Fibroblast of pulmonary artery (primary cell): ENCODE measurements around the gene SPG21.

Experiments used
- DNase-seq: peaks from one replicate; pipeline ENCODE4 v3.0.0-alpha.2; 2010; ENCODE audit warnings: low read depth
- H3K4me3 ChIP-seq: replicated peaks from 2 replicates; pipeline ENCODE4 v1.5.1; 2011; ENCODE audit warnings: low read depth, mild to moderate bottlenecking, control low read depth, low read length, moderate library complexity
- CTCF ChIP-seq: IDR thresholded peaks from 2 replicates; pipeline ENCODE4 v1.5.1; 2011; ENCODE audit warnings: mild to moderate bottlenecking, control low read depth, low read length, inconsistent platforms; ENCODE audit errors: missing control alignments

SPG21 gene

DNA sequence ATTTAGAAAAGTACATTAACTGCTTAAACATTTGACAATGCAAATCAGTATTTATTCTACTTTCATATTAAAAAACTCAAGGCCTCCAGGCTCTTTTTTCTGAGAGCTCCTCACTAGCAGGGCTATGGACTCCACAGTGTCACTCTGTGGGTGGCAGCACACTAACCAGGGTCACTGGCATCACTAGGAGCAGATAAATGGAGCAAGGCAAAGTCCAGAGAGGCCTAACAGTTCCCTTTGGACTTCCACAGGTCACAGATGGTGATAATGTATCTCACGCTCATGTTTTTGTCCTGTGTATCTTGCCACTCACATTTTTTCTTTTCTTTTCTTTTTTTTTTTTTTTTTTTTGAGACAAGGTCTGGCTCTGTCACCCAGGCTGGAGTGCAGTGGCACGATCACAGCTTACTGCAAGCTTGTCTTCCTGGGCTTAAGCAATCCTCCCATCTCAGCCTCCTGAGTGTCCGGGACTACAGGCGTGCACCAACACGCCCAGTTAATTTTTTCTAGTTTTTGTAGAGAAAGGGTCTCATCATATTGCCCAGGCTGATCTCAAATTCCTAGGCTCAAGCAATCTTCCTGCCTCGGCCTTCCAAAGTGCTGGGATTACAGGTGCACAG is 7.8 kb downstream of the SPG21 start:
- TF ChIP-seq CTCF = no peak
- no peak for DNase-seq
- H3K4me3 ChIP-seq = no peak overlapping the region

GRCh38 chr15:64979252-64979710 is 10.4 kb downstream of the SPG21 start:
- no peak for TF ChIP-seq CTCF
- no peak overlapping the region for H3K4me3 ChIP-seq
- DNase-seq = no peak

DNA sequence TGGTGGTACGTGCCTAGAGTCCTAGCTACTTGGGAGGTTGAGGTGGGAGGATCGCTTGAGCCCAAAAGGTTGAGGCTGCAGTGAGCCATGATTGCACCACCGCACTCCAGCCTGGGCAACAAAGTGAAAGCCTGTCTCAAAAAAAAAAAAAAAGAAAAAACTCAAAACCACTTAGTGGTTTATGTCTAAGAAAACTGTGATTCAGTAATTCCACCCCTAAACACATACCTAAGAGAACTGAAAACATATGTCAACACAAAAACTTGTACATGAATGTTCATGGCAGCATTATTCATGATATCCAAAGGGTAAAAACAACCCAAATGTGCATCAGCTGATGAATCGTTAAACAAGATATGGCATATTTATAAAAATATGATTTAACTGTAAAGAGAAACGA is 14.3 kb downstream of the SPG21 start:
- TF ChIP-seq CTCF = no peak

GRCh38 chr15:64970698-64971097 is 19.0 kb downstream of the SPG21 start:
- H3K4me3 ChIP-seq = no peak overlapping the region
- no peak for DNase-seq
- TF ChIP-seq CTCF = no peak

More for the DNA sequence above, 14.3 kb downstream of the SPG21 start:
- H3K4me3 ChIP-seq = no peak overlapping the region
- DNase-seq = no peak

DNA sequence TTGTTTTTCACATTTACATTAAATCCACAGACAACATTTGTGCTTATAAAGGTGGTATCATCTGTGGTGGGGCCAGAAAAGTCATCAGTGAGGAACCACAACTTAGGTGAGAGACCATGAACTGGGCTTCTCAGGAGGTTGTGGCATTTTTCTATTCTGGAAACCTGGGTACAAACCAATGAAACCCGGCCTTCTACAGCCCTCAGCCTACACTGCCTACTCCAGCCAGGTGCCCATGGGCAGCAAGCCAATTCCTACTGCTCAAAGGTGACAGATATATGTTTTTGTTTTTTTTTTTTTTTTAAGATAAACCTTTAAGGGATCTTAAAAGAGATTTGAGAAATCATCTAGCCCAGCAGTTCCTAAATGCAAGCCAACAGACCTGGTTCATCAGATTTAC is 20.3 kb downstream of the SPG21 start:
- no peak for TF ChIP-seq CTCF
- no peak for DNase-seq
- no peak overlapping the region for H3K4me3 ChIP-seq

GRCh38 chr15:64961013-64961412 is 28.7 kb downstream of the SPG21 start:
- TF ChIP-seq CTCF = no peak
- no peak for DNase-seq
- no peak overlapping the region for H3K4me3 ChIP-seq

- no peak for TF ChIP-seq CTCF
- H3K4me3 ChIP-seq = no peak overlapping the region
- DNase-seq = no peak
Measured at GRCh38 chr15:64960153-64960552, 29.6 kb downstream of the SPG21 start.
